B cell (primary cell): ENCODE measurements around the gene SLC5A10. TPM values are rescaled to one million over a fixed set of nuclear protein-coding genes. Genes with fewer than 3 reads are reported as not detected.

Experiments
- ATAC-seq: fragments of 200-7000 bp; cut with Tn5 transposase; one replicate; pipeline ENCODE4 v1.10.0; 2021; ENCODE audit warnings: low read depth, mild to moderate bottlenecking, moderate number of reproducible peaks, moderate library complexity
- CTCF ChIA-PET: fragments of 350-600 bp; sonication (Branson Sonifier 250); formaldehyde crosslinking; loops from one replicate; lab custom pipeline; 2021; ENCODE audit warnings: antibody characterized with exemption, inconsistent platforms; lab: Charles Lee
- POLR2A ChIA-PET: fragments of 350-600 bp; sonication (Branson Sonifier 250); formaldehyde crosslinking; loops from one replicate; lab custom pipeline; 2021; ENCODE audit warnings: antibody characterized with exemption; lab: Charles Lee
- DNase-seq: peaks from one replicate; pipeline ENCODE4 v3.0.0; 2013
- H2AFZ ChIP-seq: 2 replicates; pipeline ENCODE4 v1.6.1; 2012; ENCODE audit warnings: mild to moderate bottlenecking, low read depth, low read length; ENCODE audit not compliant: insufficient read depth, poor library complexity, severe bottlenecking
- H3K27ac ChIP-seq, 2 donors: 1 replicate in 1 of 2; 2 replicates in 1 of 2; pipeline ENCODE4 v1.5.1; 2012 to 2013; ENCODE audit warnings: low read length in 2 of 2, mild to moderate bottlenecking in 2 of 2, moderate library complexity in 1 of 2
- H3K27me3 ChIP-seq, 4 experiments: fragments of 200-600 bp in 1 of 4; sonication (generic) in 1 of 4; replicated peaks in 1 of 4; 1 replicate in 2 of 4; 2 replicates in 2 of 4; pipeline versions ENCODE4 v1.6.1 to v1.7.0; 2013 to 2016; ENCODE audit warnings: low read length in 3 of 4, mild to moderate bottlenecking in 2 of 4, mixed read lengths in 1 of 4, moderate library complexity in 1 of 4; ENCODE audit not compliant: insufficient read depth in 4 of 4, control insufficient read depth in 3 of 4; ENCODE audit errors: control extremely low read depth in 1 of 4
- H3K36me3 ChIP-seq, 2 experiments: replicated peaks in 1 of 2; 1 replicate in 1 of 2; 2 replicates in 1 of 2; pipeline versions ENCODE4 v1.6.1 to v1.7.1; 2013; ENCODE audit warnings: low read length in 1 of 2; ENCODE audit not compliant: insufficient read depth in 2 of 2, control insufficient read depth in 1 of 2; ENCODE audit errors: control extremely low read depth in 1 of 2, extremely low read depth in 1 of 2
- H3K4me1 ChIP-seq, 2 donors: fragments of 200-600 bp in 1 of 2; sonication (generic) in 1 of 2; 1 replicate in 1 of 2; 2 replicates in 1 of 2; pipeline versions ENCODE4 v1.5.1 to v1.6.1; 2013 to 2017; ENCODE audit warnings: low read length in 2 of 2; ENCODE audit not compliant: control insufficient read depth in 2 of 2, insufficient read depth in 2 of 2
- H3K4me2 ChIP-seq: replicated peaks from 2 replicates; pipeline ENCODE3; 2012; ENCODE audit warnings: mild to moderate bottlenecking, low read depth, low read length; ENCODE audit not compliant: poor library complexity, severe bottlenecking
- H3K4me3 ChIP-seq, 5 experiments: fragments of 200-600 bp in 1 of 5; sonication (generic) in 1 of 5; 1 replicate in 3 of 5; 2 replicates in 2 of 5; pipeline versions ENCODE4 v1.5.1 to v1.7.0; 2011 to 2016; ENCODE audit warnings: low read length in 4 of 5, mild to moderate bottlenecking in 4 of 5, low read depth in 2 of 5, control low read depth in 1 of 5, moderate library complexity in 1 of 5; ENCODE audit not compliant: insufficient read depth in 1 of 5; ENCODE audit errors: control extremely low read depth in 1 of 5, extremely low read depth in 1 of 5
- H3K79me2 ChIP-seq: fragments of 200-600 bp; sonication (generic); one replicate; pipeline ENCODE4 v1.6.0; 2016; ENCODE audit warnings: low read length; ENCODE audit not compliant: control insufficient read depth, insufficient read depth
- H3K9ac ChIP-seq: fragments of 200-600 bp; sonication (generic); 2 replicates; pipeline ENCODE4 v1.6.1; 2017; ENCODE audit warnings: mild to moderate bottlenecking, low read length, moderate library complexity
- H3K9me3 ChIP-seq, 3 donors: one replicate each; pipeline versions ENCODE4 v1.6.1 to v1.7.1; 2013; ENCODE audit warnings: low read length in 2 of 3; ENCODE audit not compliant: control insufficient read depth in 2 of 3, insufficient read depth in 1 of 3; ENCODE audit errors: control extremely low read depth in 1 of 3
- H4K20me1 ChIP-seq: 2 replicates; pipeline ENCODE4 v1.6.0; 2012; ENCODE audit warnings: mild to moderate bottlenecking, low read length; ENCODE audit not compliant: insufficient read depth, control insufficient read depth, poor library complexity, severe bottlenecking
- H3K27ac Mint-ChIP-seq: one replicate; pipeline ENCODE4 v1.8.0; 2021; ENCODE audit warnings: mixed read lengths
- H3K27me3 Mint-ChIP-seq: one replicate; pipeline ENCODE4 v1.8.0; 2021; ENCODE audit warnings: mixed read lengths
- H3K4me1 Mint-ChIP-seq: one replicate; pipeline ENCODE4 v1.8.0; 2021; ENCODE audit warnings: mixed read lengths
- H3K4me3 Mint-ChIP-seq: one replicate; pipeline ENCODE4 v1.8.0; 2021; ENCODE audit warnings: mixed read lengths
- H3K9me3 Mint-ChIP-seq: one replicate; pipeline ENCODE4 v1.8.0; 2022; ENCODE audit warnings: mixed read lengths; ENCODE audit not compliant: insufficient read depth
- CTCF ChIP-seq: fragments of 200-600 bp; IDR thresholded peaks from one replicate; pipeline ENCODE4 v1.8.0; 2022; ENCODE audit warnings: antibody characterized with exemption, mild to moderate bottlenecking
- EZH2 ChIP-seq: IDR thresholded peaks from 2 replicates; pipeline ENCODE4 v1.6.1; 2012; ENCODE audit warnings: borderline replicate concordance, low read depth, mild to moderate bottlenecking, moderate library complexity, low read length; ENCODE audit not compliant: insufficient read depth, poor library complexity, severe bottlenecking
- WGBS: methylation state at CpG from one replicate; pipeline ENCODE4 v1.1.5; 2013; ENCODE audit warnings: missing lambda C conversion rate; ENCODE audit not compliant: insufficient coverage; 5-methylcytosine and 5-hydroxymethylcytosine counted together
- intact Hi-C: fragments of 100-400 bp; cut with micrococcal nuclease; formaldehyde crosslinking; loops from one replicate; pipeline ENCODE4 v1.10.0; 2022
- polyA plus RNA-seq: library from polyadenylated mRNA; depleted of rRNA; stranded (reverse); fragments of >200 nt; gene quantifications from 2 replicates; pipeline ENCODE4 v1.2.3, GENCODE V29; 2012
- total RNA-seq, 2 donors: library from RNA; stranded (reverse); fragments of 120-200 nt in 1 of 2; gene quantifications; 1 replicate in 1 of 2; 2 replicates in 1 of 2; pipeline versions ENCODE4 v1.2.3 to v1.2.4, GENCODE V29; 2013 to 2022

SLC5A10 gene
- total and polyA plus RNA-seq, 2 donors (not counting 1 experiment from before 2014, with no cell fraction given), result not detected

DNA sequence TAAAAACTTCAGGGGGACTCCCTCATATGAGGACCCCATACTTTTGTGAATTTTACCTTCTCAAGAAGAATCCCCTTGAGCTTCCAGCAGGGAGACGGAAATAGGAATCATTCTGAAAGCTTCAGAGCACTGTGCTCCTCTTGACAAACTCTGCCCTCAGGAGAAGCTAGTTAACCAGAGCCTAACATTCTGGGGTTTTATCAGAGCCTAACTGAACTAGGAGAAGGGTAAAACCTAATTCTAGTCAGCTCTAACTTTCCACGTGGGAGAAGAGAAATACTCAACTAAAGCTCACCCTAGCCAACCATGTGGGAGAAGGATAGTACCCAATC lies 13.3 kb upstream of the SLC5A10 start:
- CTCF ChIA-PET, result interaction anchor here (1.0 kb wide), 1 partner anchor 424 kb away, joined by 3 read pairs; the partner anchor contains the start of gene B9D1
- H3K4me2 ChIP-seq, result no peak overlapping the region

DNA sequence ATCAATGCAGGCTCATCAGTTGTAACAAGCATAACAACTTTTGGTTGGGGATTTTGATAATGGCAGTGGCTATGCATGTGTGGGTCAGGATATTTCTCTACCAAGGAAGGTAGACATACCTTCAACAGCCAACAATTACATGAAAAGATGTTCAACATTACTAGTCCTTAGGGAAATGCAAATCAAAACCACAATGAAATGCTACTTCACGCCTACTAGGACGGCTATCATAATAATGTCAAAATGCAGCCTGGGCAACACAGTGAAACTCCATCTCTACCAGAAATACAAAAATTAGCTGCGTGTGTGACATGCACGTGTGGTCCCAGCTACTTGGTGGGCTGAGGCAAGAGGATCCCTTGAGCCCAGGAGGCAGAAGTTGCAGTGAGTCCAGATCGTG lies 7.3 kb upstream of the SLC5A10 start:
- Histone ChIP-seq H3K79me2 (no peaks in the 10 kb centered on the region), H3K4me2 (peak overlapping the region; percentile 5), H3K27ac (no peak overlapping the region), H3K4me1 (peaks cover 11 to 13% of the 10 kb centered on the region in 2 donors), H3K9me3 (peaks cover 0 to 4% (median 0%) of the 10 kb centered on the region in 3 donors), H3K9ac (no peak overlapping the region), H3K27me3 (peaks cover 0 to 13% (median 4%) of the 10 kb centered on the region in 4 experiments), H3K36me3 (no peaks in the 10 kb centered on the region), H4K20me1 (no peaks in the 10 kb centered on the region), H3K4me3 (no peak overlapping the region), H2AFZ (no peak overlapping the region)
- Mint-ChIP-seq H3K27ac (no peak overlapping the region), H3K9me3 (no peaks in the 10 kb centered on the region), H3K4me3 (peak overlapping the region; percentile 45), H3K27me3 (peaks cover 49% of the 10 kb centered on the region), H3K4me1 (peaks cover 16% of the 10 kb centered on the region)
- WGBS, result 21% methylated on average over 5 of the region's 5 CpGs
- TF ChIP-seq EZH2 (no peak), CTCF (no peak)
- ATAC-seq, result peak; percentile 81
- POLR2A ChIA-PET, result interaction anchor here (0.6 kb wide), 1 partner anchor 125 kb away, joined by 3 read pairs; no protein-coding TSS in a partner anchor
- intact Hi-C loops, result no loop called here
- CTCF ChIA-PET, result interaction anchor here (1.5 to 2.2 kb wide), 2 partner anchors 10 to 16 kb away, joined by 3 to 10 read pairs; no protein-coding TSS in a partner anchor
- DNase-seq, result peak; percentile 49

More for the DNA sequence above, 13.3 kb upstream of the SLC5A10 start:
- no peak for DNase-seq
- ATAC-seq, result no peak
- TF ChIP-seq EZH2 (no peak), CTCF (no peak)
- peaks cover 4% of the 10 kb centered on the region for H3K4me1 Mint-ChIP-seq
- Histone ChIP-seq H2AFZ (no peak overlapping the region), H3K36me3 (no peaks in the 10 kb centered on the region), H3K27me3 (peaks cover 0 to 3% (median 0%) of the 10 kb centered on the region in 4 experiments), H4K20me1 (no peaks in the 10 kb centered on the region), H3K4me3 (no peak overlapping the region), H3K79me2 (no peaks in the 10 kb centered on the region), H3K9me3 (no peaks in the 10 kb centered on the region), H3K4me1 (no peaks in the 10 kb centered on the region), H3K27ac (no peak overlapping the region), H3K9ac (no peak overlapping the region)
- H3K4me3 Mint-ChIP-seq, result no peak overlapping the region
- no peaks in the 10 kb centered on the region for H3K9me3 Mint-ChIP-seq
- peaks cover 23% of the 10 kb centered on the region for H3K27me3 Mint-ChIP-seq
- intact Hi-C loops, result no loop called here
- 100% methylated on average over 1 of the region's 2 CpGs for WGBS
- no peak overlapping the region for H3K27ac Mint-ChIP-seq
- POLR2A ChIA-PET, result no interaction called here
